ENCODE measurements around the gene PHF20.
A peak's percentile ranks its signal among the peaks of the same experiment; 100 is the strongest.
"Not testable (repeated sequence)": the region's sequence is repeated elsewhere in the genome, so short reads cannot be mapped to it uniquely, and the experiment has no call there.

PHF20 gene

DNA sequence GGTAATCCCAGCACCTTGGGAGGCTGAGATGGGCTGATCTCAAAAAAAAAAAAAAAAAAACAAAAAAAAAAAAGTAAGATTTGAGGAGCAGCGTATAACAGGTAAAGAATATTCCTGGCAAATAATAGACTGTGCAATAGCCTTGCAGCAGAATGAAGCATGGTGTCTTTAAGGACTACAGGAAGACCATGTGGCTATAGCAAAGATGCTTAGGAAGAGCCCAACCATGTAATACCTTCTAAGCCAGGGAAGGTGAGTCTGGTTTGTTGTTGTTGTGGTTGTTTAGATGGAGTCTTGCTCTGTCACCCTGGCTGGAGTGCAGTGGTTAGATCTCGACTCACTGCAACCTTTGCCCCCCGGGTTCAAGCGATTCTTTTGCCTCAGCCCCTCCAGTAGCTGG, 15.4 kb upstream of the PHF20 start:
- Mint-ChIP-seq H3K27ac (no peak overlapping the region), H3K27me3 (no peaks in the 10 kb centered on the region), H3K36me3 (ENCODE audit: low read depth) (no peaks in the 10 kb centered on the region), H3K9me3 (no peaks in the 10 kb centered on the region), H3K4me3 (no peak overlapping the region), H3K4me1 (ENCODE audit: low read depth) (peaks cover 5% of the 10 kb centered on the region)
- intact Hi-C loops (cut with micrococcal nuclease) = no loop called here

DNA sequence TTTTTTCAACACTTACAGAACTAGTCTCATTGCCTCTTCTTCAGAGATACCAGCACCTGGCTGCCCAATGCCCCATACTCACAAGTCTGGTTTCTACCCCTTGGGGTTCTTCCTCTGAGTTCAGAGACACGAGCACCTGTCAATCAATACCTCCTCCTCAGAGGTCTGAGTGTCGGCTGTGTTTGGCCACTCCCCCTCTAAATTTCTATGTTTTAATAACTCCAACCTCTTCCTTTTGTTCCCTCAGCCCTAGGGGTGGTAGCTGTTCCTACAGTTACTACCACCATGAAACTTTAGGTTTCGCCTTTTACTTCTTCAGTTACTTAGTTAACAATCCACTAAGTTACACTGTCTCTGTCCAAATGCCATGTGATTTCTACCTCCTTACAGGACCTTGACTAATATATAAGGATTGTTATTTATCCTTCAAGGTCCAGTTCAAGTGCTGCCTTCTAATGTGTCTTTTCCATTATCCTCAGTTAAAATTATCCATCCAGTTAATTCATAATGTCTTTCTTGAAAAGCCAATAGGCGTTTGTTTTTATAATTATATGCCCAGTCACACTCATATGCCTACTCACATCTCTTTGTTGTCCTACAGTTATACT, 14.6 kb upstream of the PHF20 start:
- intact Hi-C loops (cut with micrococcal nuclease) = no loop called here
- H3K36me3 Mint-ChIP-seq (ENCODE audit: low read depth) = no peaks in the 10 kb centered on the region
- H3K4me3 Mint-ChIP-seq = no peak overlapping the region
- H3K27ac Mint-ChIP-seq = no peak overlapping the region
- H3K9me3 Mint-ChIP-seq = no peaks in the 10 kb centered on the region
- peaks cover 5% of the 10 kb centered on the region for H3K4me1 Mint-ChIP-seq (ENCODE audit: low read depth)
- no peaks in the 10 kb centered on the region for H3K27me3 Mint-ChIP-seq

DNA sequence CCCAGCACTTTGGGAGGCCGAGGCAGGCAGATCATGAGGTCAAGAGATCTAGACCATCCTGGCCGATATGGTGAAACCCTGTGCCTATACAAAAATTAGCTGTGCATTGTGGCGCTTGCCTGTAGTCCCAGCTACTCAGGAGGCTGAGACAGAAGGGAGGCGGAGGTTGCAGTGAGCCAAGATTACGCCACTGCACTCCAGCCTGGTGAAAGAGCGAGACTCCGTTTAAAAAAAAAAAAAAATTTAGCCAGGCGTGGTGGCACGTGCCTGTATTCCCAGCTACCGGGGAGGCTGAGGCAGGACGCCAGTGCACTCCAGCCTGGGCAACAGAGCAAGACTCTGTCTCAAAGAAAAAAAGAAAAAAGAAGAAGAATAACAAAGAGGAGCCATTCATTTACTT, 10.3 kb upstream of the PHF20 start:
- H3K36me3 Mint-ChIP-seq (ENCODE audit: low read depth); H3K9me3 Mint-ChIP-seq; H3K4me1 Mint-ChIP-seq (ENCODE audit: low read depth); H3K27me3 Mint-ChIP-seq; intact Hi-C loops (cut with micrococcal nuclease); H3K27ac Mint-ChIP-seq; H3K4me3 Mint-ChIP-seq: not testable (repeated sequence)

DNA sequence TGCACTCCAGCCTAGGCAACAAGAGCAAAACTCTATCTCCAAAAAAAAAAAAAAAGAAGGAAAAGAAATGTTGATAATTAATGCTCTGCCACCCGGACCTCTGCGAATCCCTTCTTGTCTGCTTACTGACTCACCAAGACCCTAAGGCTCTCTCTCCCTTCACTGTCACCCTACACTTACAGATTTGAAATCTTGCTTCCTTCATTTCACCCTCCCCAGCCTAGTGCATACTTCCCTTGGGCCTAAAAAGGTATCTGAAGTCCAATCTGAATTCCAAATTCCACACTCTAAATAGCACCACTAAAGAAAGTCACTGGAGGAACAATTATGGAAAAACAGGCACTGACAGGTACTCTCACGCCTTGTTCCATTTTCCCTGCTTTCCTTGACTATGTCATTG, 9.4 kb upstream of the PHF20 start:
- Mint-ChIP-seq H3K4me1 (ENCODE audit: low read depth) (peaks cover 4% of the 10 kb centered on the region), H3K4me3 (no peak overlapping the region), H3K9me3 (no peaks in the 10 kb centered on the region), H3K27me3 (no peaks in the 10 kb centered on the region), H3K36me3 (ENCODE audit: low read depth) (no peaks in the 10 kb centered on the region), H3K27ac (no peak overlapping the region)
- intact Hi-C loops (cut with micrococcal nuclease) = no loop called here

DNA sequence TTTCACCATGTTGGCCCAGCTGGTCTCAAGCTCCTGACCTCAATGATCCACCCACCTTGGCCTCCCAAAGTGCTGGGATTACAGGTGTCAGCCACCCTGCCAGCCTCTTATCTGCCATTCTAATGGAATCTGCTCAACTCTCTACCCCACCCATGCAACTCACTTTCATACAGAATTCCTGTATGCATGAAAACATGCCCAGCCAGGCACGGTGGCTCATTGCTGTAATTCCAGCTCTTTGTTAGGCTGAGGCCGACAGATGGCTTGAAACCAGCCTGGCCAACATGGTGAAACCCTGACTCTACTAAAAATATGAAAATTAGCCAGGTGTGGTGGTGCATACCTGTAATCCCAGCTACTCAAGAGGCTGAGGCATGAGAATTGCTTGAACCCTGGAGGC, 6.9 kb upstream of the PHF20 start:
- peaks cover 24% of the 10 kb centered on the region for H3K4me1 Mint-ChIP-seq (ENCODE audit: low read depth)
- H3K36me3 Mint-ChIP-seq (ENCODE audit: low read depth); H3K4me3 Mint-ChIP-seq; H3K27ac Mint-ChIP-seq; H3K9me3 Mint-ChIP-seq; H3K27me3 Mint-ChIP-seq; intact Hi-C loops (cut with micrococcal nuclease): not testable (repeated sequence)

DNA sequence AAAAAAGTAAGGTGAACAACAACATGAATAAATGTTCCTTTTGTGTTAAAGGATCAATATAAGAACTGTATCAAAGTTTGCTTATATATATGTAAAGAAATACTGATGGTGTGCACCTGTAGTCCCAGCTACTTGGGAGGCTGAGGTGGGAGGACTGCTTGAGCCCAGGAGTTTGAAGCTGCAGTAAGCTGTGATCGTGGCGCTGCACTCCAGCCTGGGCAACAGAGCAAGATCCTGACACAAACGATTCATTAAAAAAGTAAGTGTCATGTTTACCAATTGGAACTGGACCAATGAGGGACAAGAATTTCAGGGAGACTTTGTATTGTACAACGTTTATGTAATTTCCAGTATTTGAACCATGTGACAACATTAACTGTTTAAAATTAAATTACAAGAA, 5.0 kb upstream of the PHF20 start:
- intact Hi-C loops (cut with micrococcal nuclease) = no loop called here
- Mint-ChIP-seq H3K27me3 (no peaks in the 10 kb centered on the region), H3K4me3 (no peak overlapping the region), H3K27ac (peak overlapping the region; percentile 92), H3K9me3 (no peaks in the 10 kb centered on the region), H3K36me3 (ENCODE audit: low read depth) (no peaks in the 10 kb centered on the region), H3K4me1 (ENCODE audit: low read depth) (peaks cover 35% of the 10 kb centered on the region)

DNA sequence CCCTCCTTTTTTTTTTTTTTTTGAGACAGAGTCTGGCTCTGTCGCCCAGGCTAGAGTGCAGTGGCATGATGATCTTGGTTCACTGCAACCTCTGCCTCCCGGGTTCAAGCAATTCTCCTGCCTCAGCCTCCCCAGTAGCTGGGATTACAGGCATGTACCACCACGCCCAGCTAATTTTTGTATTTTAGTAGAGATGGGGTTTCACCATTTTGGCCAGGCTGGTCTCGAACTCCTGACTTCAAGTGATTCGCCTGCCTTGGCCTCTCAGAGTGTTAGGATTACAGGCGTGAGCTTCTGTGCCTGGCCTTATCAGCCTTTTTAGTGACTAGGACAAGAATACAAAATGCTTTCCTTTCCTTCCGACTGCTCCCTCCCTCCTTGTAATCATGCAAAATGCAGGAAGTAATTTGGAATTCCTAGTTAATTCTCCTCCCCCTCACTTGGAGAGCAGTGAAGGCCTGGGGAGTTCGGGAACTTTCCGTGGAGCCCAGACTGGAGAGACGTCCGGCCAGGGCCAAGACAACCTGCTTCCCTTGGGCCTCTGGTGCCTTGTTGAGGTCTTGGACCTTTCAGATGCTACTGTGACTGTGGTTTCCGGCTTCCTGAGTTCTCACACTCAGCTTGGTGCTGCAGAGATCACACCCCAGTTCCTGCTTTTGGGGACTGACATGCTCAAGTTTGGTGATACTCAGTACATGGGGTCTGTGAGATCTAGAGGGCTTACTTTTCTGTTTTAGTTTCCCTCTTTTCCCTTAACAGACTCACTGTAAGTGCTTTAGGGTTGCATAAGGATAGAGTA, 3.9 kb upstream of the PHF20 start:
- H3K4me1 Mint-ChIP-seq (ENCODE audit: low read depth) = peaks cover 36% of the 10 kb centered on the region
- intact Hi-C loops (cut with micrococcal nuclease) = no loop called here

DNA sequence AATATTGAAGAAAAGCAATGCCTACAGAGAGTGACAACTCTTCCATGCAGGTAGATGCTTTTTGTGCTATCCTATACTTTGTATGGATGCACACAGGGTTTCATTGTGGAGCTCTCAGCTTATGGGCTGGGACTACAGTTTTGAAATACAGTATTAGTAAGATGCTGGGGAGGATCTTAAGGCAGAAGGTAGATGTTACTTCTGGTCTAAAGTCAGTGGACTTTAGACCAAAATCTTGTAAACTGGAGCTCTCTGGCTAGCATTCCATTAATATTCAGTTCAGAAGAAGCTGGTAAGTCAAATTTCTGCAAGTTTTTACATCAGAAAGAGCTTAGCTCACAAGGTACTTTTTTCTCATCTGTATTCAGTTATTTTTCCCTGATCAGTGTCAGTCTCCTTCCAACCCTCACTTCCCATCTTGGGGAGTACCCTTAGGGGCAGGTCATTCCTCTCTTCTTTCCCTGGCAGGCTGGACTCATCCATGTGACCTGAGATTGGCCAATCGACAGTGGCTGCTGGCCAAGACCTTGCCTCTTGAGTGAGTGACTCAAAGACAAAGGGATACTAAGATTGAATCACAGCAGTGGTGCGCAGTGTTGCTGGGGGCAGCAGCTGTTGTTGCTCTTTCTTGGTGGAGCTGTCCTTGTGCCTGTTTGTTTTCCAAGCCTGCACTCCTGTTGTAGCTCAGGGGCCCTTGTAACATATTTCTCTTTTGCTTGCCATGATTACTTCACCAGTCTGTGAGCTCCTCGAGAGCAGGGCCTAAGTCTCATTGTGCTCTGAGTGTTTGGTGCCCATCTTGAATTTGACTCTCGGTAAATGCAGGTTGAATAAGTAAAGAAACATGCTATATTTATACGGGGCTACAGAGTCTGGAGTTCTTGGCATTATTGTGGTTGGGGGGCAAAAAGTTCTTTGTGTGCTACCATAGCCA, 2.8 kb upstream of the PHF20 start:
- H3K4me1 Mint-ChIP-seq (ENCODE audit: low read depth) = peaks cover 47% of the 10 kb centered on the region
- H3K27me3 Mint-ChIP-seq = no peaks in the 10 kb centered on the region
- no peaks in the 10 kb centered on the region for H3K9me3 Mint-ChIP-seq
- peaks cover 9% of the 10 kb centered on the region for H3K36me3 Mint-ChIP-seq (ENCODE audit: low read depth)
- intact Hi-C loops (cut with micrococcal nuclease) = no loop called here
- H3K27ac Mint-ChIP-seq = peak overlapping the region; percentile 92
- H3K4me3 Mint-ChIP-seq = no peak overlapping the region

More for the DNA sequence above, 3.9 kb upstream of the PHF20 start:
- Mint-ChIP-seq H3K36me3 (ENCODE audit: low read depth) (peaks cover 6% of the 10 kb centered on the region), H3K9me3 (no peaks in the 10 kb centered on the region), H3K27me3 (no peaks in the 10 kb centered on the region), H3K27ac (peak overlapping the region; percentile 92), H3K4me3 (peak overlapping the region; percentile 71)

DNA sequence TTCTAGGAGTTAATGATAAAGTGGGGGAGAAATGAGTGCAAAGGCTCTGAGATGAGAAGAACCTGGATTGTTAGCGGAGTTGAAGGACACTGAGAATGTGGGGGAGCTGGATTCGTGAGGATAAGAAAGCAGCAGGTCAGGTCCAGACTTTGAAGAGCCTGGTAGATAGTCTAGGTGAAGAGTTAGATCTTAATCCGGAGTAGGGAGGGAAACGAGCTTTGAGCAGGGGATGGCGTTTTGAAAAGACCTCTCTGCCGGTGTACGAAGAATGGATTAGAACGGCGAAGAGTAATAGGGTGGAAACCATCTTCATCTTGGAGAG, 487 bp upstream of the PHF20 start:
- Mint-ChIP-seq H3K27ac (peak overlapping the region; percentile 92), H3K36me3 (ENCODE audit: low read depth) (peaks cover 20% of the 10 kb centered on the region), H3K9me3 (no peaks in the 10 kb centered on the region), H3K4me3 (peak overlapping the region; percentile 62), H3K4me1 (ENCODE audit: low read depth) (peaks cover 55% of the 10 kb centered on the region), H3K27me3 (no peaks in the 10 kb centered on the region)
- intact Hi-C loops (cut with micrococcal nuclease) = loop anchor here (1.0 kb wide), 1 partner anchor 28 kb away; no protein-coding TSS in a partner anchor

DNA sequence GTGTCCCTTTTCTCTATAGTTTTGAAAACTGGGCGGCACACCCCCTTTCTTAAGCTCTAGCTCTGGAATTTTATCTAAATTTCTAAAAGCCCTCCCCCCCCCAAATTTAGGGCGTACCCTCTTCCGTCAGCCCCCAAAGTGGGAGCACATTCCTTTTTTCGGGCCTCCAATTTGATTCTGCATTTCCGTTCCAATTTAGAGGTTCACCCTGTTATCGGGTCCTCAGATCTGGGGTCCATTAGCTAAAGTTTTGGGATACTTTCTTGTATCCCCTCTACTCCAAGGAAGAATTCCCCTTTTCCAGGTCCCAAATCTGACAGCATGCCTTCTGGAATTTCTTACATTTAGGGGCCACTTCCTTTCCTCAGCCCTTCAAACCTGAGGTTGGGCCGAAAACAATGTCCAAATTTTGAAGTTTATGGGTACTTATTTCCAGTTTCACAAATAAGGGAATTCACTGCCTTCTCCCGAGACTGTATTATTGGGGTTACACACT, 796 bp downstream of the PHF20 start:
- Mint-ChIP-seq H3K36me3 (ENCODE audit: low read depth) (peaks cover 26% of the 10 kb centered on the region), H3K4me1 (ENCODE audit: low read depth) (peaks cover 62% of the 10 kb centered on the region)
- intact Hi-C loops (cut with micrococcal nuclease) = loop anchor here (2.0 kb wide), 1 partner anchor 156 kb away; no protein-coding TSS in a partner anchor

DNA sequence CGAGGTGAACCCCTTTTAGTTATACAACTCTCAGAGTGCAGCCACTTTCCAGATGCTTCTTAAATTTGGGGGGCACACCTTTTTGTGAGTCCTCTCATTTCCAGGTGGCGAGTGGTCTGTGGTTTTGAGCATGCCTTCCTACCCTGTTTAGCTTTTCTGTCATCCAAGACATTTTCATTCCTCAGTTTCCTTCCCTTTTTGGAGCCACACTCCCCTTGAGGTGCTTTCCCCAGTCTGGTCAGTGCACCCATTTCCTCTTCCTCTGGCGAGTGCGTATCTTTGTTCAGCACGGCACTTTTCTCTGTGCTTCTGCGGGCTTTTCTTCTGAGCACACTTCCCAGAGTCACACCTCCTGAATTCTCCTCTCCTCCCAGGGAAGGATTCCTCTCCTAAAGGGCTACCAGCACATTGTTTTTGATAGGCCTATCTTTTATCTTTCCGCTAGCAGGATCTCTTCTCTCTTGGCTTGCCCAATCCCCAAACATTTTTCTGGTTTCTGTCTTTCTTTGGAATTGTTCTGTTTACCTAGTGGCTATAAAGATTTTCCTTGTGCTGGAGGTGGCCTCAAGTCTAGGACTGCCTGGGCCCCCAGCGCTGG, 1.4 kb downstream of the PHF20 start:
- Mint-ChIP-seq H3K27ac (peak overlapping the region; percentile 92), H3K27me3 (no peaks in the 10 kb centered on the region), H3K4me1 (ENCODE audit: low read depth) (peaks cover 56% of the 10 kb centered on the region), H3K36me3 (ENCODE audit: low read depth) (peaks cover 26% of the 10 kb centered on the region), H3K4me3 (peak overlapping the region; percentile 76), H3K9me3 (no peaks in the 10 kb centered on the region)
- intact Hi-C loops (cut with micrococcal nuclease) = loop anchor here (2.0 kb wide), 1 partner anchor 156 kb away; no protein-coding TSS in a partner anchor

More for the DNA sequence above, 796 bp downstream of the PHF20 start:
- Mint-ChIP-seq H3K9me3 (no peaks in the 10 kb centered on the region), H3K27me3 (no peaks in the 10 kb centered on the region), H3K27ac (peak overlapping the region; percentile 92), H3K4me3 (peak overlapping the region; percentile 76)

DNA sequence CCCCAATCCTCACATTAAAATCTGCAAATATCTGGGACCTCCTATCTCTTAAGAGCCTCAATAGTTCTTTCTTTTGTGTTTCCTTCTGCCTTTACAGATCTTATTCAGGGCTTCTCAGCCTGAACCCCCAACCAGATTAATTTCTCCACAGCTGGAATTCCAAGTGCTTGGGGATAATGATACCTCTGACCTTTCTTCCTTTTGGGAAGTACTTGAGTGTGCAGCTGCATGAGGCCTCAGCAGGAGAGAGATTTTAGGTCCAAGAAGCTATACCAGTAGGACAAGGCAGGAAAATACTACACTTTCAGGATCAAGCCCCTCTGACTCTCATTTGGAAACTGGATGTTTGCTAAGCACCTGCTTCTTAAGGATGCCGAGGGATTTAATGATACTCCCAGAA, 2.6 kb downstream of the PHF20 start:
- H3K27ac Mint-ChIP-seq = peak overlapping the region; percentile 92
- H3K36me3 Mint-ChIP-seq (ENCODE audit: low read depth) = peaks cover 36% of the 10 kb centered on the region
- H3K9me3 Mint-ChIP-seq = no peaks in the 10 kb centered on the region
- no peaks in the 10 kb centered on the region for H3K27me3 Mint-ChIP-seq
- intact Hi-C loops (cut with micrococcal nuclease) = no loop called here
- peaks cover 45% of the 10 kb centered on the region for H3K4me1 Mint-ChIP-seq (ENCODE audit: low read depth)
- no peak overlapping the region for H3K4me3 Mint-ChIP-seq

DNA sequence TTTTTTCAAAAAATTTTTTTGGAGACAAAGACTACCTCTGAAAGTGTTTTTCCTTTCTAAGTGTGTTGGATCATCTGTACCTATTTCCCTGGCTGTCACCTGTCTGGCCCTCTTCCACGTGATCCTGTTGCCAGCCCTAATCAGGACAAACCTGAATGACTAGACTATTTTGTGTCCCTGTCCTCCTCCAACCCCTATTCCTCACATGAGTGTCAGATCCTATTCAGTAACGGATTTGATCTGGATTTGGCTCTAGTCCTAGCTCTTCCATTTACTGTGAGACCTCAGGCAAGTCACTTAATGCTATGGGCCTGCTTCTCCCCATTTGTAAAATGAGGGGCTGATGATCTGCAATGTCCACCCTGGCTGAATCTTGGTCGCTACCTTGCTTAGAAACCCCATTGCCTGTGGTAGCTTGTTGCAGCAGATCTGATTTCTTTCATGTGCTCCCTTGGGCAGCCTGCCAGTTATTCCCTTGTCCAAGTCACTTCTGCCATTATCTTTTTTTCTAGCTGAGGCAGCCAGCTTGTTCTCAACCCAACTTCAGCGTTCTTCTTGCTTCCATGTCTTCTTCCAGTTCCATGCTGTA, 4.8 kb downstream of the PHF20 start:
- peaks cover 38% of the 10 kb centered on the region for H3K4me1 Mint-ChIP-seq (ENCODE audit: low read depth)
- H3K9me3 Mint-ChIP-seq = no peaks in the 10 kb centered on the region
- H3K36me3 Mint-ChIP-seq (ENCODE audit: low read depth) = peaks cover 55% of the 10 kb centered on the region
- H3K4me3 Mint-ChIP-seq = no peak overlapping the region
- H3K27ac Mint-ChIP-seq = peak overlapping the region; percentile 30
- intact Hi-C loops (cut with micrococcal nuclease) = no loop called here
- H3K27me3 Mint-ChIP-seq = no peaks in the 10 kb centered on the region

Data from dendritic cell treated with granulocyte-macrophage colony-stimulating factor and Interleukin-4, amounts not matched to agents 40 ng/mL and 50 ng/mL, for 4 days (primary cell).